SHP77 (cell line): ENCODE data around the gene ALDH3A1.
A peak's percentile ranks its signal among the peaks of the same experiment; 100 is the strongest.

Experiments used
- DNase-seq, 2 experiments: peaks; one replicate each; lab custom pipeline; 2025; lab: John Stamatoyannopoulos, UW

ALDH3A1 gene

GRCh38 chr17:19759568-19760549, 11.8 kb upstream of the ALDH3A1 start:
- no peak for DNase-seq

- DNase-seq, result no peak
Measured at GRCh38 chr17:19757536-19758180, 9.6 kb upstream of the ALDH3A1 start.

DNA sequence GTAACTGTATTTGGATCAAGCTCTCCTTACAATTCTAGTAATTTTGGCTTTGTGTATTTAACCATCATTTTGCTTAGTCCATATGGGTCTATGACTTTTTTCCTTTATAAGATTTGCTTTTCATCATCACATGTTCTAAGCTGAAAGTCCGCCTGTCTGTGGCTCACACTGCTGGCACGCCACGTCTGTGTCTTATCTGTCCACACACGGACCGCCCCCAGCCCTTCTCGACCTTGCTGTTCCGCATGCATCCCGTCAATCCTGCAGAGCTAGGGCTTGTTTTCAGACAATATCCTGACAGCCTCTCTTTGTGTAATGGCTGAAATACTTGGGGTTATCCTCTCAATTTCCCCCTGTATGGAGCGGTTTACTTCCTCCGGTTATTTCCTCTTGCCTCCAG, 8.4 kb upstream of the ALDH3A1 start:
- DNase-seq, result no peak

- DNase-seq, result no peak
Measured at GRCh38 chr17:19755821-19756510, 7.9 kb upstream of the ALDH3A1 start.

GRCh38 chr17:19755392-19755791, 7.3 kb upstream of the ALDH3A1 start:
- no peak for DNase-seq

- peak; percentile 93 for DNase-seq
Measured at GRCh38 chr17:19753661-19754463, 5.8 kb upstream of the ALDH3A1 start.

DNA sequence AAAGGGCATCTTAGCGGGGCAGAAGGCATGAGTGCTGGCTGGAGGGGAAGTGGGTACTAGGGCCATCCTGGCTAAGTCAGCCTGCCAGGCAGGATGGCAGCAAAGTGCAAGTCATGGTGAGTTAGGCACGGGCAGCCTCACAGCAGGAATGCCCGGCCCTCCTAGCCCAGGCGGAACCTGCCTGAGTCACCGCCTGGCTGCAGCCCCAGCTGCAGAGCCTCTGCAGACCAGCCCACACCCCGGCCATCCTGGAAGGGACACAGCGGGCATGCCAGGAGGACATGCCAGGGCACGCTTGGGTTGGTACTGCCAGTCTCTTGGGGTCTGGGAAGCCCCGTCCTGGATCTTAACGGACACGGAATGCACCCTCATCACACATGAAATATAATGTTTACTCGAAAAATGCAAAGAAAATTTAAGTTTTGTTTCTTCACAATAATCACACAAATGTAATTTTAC, 5.0 kb upstream of the ALDH3A1 start:
- DNase-seq, result peak; percentile 88 to 95

GRCh38 chr17:19752216-19753050, 4.3 kb upstream of the ALDH3A1 start:
- no peak for DNase-seq

DNA sequence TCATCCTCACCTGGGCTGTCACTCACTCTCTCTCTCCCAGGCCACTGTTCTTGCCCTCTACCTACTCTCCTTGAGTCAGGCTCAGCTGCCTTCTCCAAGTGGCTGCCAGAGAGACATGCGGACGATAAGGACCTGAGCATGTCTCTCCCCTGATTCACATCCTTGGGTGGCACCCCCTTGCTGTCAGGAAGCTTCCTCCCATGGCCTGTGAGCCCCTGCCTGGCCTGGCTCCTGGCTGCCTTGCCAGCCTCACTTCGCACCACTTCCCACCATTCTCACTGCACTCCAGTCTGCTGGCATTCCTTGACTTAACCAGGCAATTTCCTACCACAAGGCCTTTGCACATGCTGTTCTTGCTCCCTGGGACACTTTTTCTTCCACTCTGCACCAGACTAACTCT, 2.7 kb upstream of the ALDH3A1 start:
- DNase-seq, result no peak

GRCh38 chr17:19750020-19750572, 2.0 kb upstream of the ALDH3A1 start:
- DNase-seq, result no peak

DNA sequence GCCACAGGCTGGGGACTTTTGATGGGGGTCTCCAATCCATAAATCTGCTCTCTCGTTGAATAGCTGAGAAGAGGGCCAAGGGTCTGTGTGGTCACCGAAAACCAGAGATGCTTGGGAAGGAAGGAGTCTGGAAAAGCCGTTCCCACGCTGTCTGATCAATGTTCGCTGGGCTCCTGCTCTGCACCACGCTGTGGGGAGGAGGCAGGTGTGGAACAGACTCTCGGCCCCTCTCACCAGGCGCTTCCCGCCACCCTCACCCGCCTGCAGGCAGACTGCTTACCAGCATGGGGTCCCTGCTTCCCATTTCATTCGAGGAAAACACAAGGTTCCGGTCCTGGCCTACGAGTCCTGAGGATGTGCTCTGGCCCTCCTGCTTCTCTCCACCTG, 702 bp upstream of the ALDH3A1 start:
- no peak for DNase-seq

DNA sequence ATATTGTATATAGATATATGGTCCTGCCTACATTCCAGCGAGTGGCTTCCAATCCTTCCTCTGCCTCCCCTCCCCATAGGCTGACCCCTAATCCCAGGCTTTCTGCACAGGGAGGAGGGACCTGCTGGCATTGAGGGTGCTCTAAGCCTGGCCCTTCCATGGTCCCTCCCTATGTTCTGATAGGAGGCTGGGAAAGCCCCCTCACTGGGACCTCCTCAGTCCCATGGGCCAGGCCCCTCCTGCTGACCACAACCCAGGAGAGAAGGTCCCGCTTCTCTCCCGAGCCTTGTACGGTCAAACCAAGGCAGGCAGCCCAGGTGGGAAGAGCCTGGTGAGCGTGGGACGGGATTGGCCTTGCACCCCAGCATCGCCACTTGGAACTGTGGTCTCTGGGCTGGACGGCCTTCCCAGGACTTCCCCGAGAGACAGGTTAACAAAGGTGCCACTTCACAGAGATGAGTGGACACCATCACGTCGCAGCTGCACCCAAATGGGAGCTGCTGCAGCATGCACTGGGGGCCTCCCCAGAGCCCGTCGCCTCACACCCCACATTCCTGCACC, 859 bp downstream of the ALDH3A1 start:
- DNase-seq, result no peak

GRCh38 chr17:19746517-19746916, 1.6 kb downstream of the ALDH3A1 start:
- DNase-seq, result no peak

- DNase-seq, result no peak
Measured at GRCh38 chr17:19744922-19745757, 3.0 kb downstream of the ALDH3A1 start.

- no peak for DNase-seq
Measured at GRCh38 chr17:19744492-19744891, 3.6 kb downstream of the ALDH3A1 start.

GRCh38 chr17:19743101-19744100, 4.7 kb downstream of the ALDH3A1 start:
- no peak for DNase-seq

GRCh38 chr17:19742495-19742894, 5.6 kb downstream of the ALDH3A1 start:
- DNase-seq, result no peak
